KOPT-K1 (cell line): ENCODE measurements around the gene SARM1.
"Not testable (repeated sequence)": the region's sequence is repeated elsewhere in the genome, so short reads cannot be mapped to it uniquely, and the experiment has no call there.

Experiments
- H3K27ac ChIP-seq: fragments of 200-600 bp; sonication (generic); 2 replicates; pipeline ENCODE4 v1.5.1; 2016; ENCODE audit warnings: antibody characterized with exemption, mild to moderate bottlenecking, low read depth, low read length; ENCODE audit not compliant: poor library complexity, severe bottlenecking
- H3K36me3 ChIP-seq: fragments of 200-600 bp; sonication (generic); 2 replicates; pipeline ENCODE4 v1.5.1; 2017; ENCODE audit warnings: antibody characterized with exemption, mild to moderate bottlenecking, low read length, moderate library complexity; ENCODE audit not compliant: insufficient read depth
- H3K9me3 ChIP-seq: fragments of 200-600 bp; sonication (generic); 2 replicates; pipeline ENCODE4 v1.5.1; 2017; ENCODE audit warnings: antibody characterized with exemption, low read length, mild to moderate bottlenecking; ENCODE audit not compliant: insufficient read depth, poor library complexity, severe bottlenecking

SARM1 gene

DNA sequence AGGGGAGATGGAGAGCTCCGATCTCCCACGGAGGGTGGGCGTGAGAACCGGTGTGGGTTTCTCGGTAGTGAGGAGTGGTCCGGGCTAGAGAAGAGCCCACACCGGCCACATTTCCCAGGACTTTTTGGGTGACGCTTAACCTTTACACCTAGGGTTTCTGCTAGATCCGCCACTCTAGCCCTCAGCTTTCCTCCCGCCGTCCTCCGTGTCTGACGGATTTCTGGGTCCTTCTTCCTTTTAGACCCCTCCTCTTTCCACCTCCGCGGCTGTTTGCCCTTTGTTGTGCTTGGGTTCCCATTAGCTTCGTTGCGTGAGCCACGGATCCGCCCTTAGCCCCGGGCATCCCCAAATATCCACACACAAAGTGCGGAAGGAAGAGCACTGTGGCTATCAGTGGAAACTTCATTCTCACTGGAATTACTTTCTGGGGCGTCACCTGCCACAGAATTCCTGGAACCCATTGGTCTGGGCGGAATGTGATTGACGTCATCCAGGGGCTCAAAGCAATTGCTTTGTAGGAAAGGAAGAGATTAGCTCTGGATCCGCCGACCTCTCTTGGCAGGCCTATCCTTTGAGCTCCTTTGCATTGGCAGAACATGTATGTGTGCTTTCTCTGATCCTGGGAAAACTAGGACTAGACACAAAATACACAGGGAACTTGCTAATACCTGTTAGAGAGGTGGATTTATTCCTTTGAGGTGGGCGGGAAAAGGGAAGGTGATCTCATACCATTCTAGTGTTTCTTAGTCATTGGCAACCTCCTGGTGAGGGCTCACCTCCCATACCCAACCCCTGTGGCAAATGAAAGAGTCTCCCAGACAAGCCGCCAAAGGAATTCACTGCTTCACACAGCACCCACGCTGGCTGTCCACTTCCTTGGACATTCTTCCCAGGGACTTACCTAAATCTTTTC, 35.3 kb upstream of the SARM1 start:
- no peaks in the 10 kb centered on the region for H3K9me3 ChIP-seq
- H3K36me3 ChIP-seq: peaks cover 10% of the 10 kb centered on the region
- H3K27ac ChIP-seq: peak overlapping the region; percentile 57

GRCh38 chr17:28338056-28338768, 33.3 kb upstream of the SARM1 start:
- peaks cover 22% of the 10 kb centered on the region for H3K36me3 ChIP-seq
- H3K27ac ChIP-seq: no peak overlapping the region
- H3K9me3 ChIP-seq: no peaks in the 10 kb centered on the region

GRCh38 chr17:28338769-28339212, 32.7 kb upstream of the SARM1 start:
- H3K36me3 ChIP-seq: peaks cover 22% of the 10 kb centered on the region
- not testable (repeated sequence) for H3K9me3 ChIP-seq, H3K27ac ChIP-seq

- Histone ChIP-seq H3K27ac (no peak overlapping the region), H3K9me3 (no peaks in the 10 kb centered on the region), H3K36me3 (peaks cover 27% of the 10 kb centered on the region)
Measured at GRCh38 chr17:28339431-28339830, 32.1 kb upstream of the SARM1 start.

GRCh38 chr17:28340374-28340773, 31.1 kb upstream of the SARM1 start:
- H3K27ac ChIP-seq: no peak overlapping the region
- no peaks in the 10 kb centered on the region for H3K9me3 ChIP-seq
- peaks cover 36% of the 10 kb centered on the region for H3K36me3 ChIP-seq

DNA sequence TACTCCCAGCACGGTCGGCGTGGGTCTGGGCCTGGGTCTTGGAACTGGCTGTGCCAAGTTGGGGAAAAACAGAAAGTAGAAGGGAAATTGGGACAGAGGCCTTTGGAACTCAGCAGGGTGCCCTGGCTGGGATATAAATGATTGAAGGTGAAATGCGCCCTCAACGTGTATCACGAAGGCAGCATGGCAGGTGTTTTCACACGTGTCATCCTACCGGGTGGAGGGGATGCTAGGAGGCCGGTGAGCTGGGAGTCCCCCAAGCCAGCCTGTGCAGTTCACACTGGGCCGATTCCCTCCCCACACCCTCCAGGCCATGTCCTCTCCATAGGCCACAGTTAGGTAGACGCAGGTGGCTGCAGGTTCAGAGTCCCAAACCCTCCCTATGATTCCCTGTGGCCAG, 30.0 kb upstream of the SARM1 start:
- H3K9me3 ChIP-seq: no peaks in the 10 kb centered on the region
- no peak overlapping the region for H3K27ac ChIP-seq
- H3K36me3 ChIP-seq: peaks cover 48% of the 10 kb centered on the region

DNA sequence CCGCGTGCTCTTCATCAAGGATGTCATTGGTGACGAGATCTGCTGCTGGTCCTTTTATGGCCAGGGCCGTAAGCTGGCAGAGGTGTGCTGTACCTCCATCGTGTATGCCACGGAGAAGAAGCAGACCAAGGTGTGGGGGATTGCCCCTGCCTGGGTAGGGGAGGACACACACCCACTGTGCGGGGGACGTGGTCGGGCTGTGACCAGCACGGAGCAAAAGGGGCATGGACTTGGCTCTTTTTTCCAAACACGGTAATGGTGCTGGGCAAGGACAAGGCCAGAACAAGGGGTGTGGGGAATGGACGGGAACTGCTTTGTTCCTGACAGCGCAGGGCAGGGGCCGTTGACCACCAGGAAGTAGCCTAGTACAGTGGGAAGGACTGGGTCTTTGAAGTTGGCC, 29.2 kb upstream of the SARM1 start:
- H3K36me3 ChIP-seq: peaks cover 56% of the 10 kb centered on the region
- H3K27ac ChIP-seq: no peak overlapping the region
- no peaks in the 10 kb centered on the region for H3K9me3 ChIP-seq

DNA sequence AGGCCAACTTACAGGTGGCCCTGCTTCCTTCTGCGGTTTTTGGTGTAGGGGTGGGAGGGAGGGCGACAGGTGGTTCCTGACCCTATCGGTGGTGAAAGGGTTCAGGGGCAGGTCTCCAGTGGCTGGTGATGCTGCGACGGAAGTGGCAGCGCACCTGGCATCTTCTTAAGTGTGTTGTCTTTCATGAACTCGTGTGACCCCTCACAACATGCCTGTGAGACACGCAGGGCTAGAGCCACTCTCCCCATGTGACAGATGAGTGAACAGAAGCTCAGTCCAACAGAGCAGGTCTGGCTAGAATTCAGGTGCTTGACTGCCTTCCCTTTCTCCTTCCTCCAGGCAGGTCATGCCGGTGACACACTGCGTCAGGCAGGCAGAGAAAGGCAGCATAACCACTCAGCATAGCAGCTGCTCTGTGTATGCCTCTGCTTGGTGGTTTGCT, 28.0 kb upstream of the SARM1 start:
- Histone ChIP-seq H3K9me3 (no peaks in the 10 kb centered on the region), H3K36me3 (peaks cover 68% of the 10 kb centered on the region), H3K27ac (peak overlapping the region; percentile 51)

DNA sequence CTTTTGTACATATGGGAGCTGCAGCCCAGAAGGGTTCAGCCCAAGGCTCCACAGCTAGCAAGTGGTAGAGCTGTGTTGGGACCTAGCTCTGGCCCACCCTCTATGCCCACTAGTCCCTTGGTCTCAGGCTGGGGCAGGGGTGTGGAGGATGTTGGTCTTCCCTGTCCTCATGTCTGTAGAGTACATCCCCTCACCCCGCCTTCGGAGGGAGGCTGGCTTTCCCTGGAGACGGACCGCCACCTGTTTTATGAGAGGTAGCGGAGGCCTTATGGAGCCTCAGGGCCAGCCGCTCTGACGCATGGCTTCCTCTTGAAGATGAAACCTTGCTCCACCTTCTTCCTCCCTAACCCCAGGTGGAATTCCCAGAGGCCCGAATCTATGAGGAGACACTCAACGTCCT, 27.5 kb upstream of the SARM1 start:
- Histone ChIP-seq H3K9me3 (no peaks in the 10 kb centered on the region), H3K27ac (peak overlapping the region; percentile 51)

GRCh38 chr17:28344435-28344901, 27.0 kb upstream of the SARM1 start:
- Histone ChIP-seq H3K9me3 (no peaks in the 10 kb centered on the region), H3K36me3 (peaks cover 77% of the 10 kb centered on the region), H3K27ac (peak overlapping the region; percentile 51)

More for the DNA sequence above, 27.5 kb upstream of the SARM1 start:
- H3K36me3 ChIP-seq: peaks cover 73% of the 10 kb centered on the region

- Histone ChIP-seq H3K36me3 (peaks cover 89% of the 10 kb centered on the region), H3K27ac (no peak overlapping the region), H3K9me3 (no peaks in the 10 kb centered on the region)
Measured at GRCh38 chr17:28345419-28346198, 25.9 kb upstream of the SARM1 start.

GRCh38 chr17:28346199-28346580, 25.3 kb upstream of the SARM1 start:
- no peaks in the 10 kb centered on the region for H3K9me3 ChIP-seq
- no peak overlapping the region for H3K27ac ChIP-seq
- H3K36me3 ChIP-seq: peaks cover 90% of the 10 kb centered on the region

DNA sequence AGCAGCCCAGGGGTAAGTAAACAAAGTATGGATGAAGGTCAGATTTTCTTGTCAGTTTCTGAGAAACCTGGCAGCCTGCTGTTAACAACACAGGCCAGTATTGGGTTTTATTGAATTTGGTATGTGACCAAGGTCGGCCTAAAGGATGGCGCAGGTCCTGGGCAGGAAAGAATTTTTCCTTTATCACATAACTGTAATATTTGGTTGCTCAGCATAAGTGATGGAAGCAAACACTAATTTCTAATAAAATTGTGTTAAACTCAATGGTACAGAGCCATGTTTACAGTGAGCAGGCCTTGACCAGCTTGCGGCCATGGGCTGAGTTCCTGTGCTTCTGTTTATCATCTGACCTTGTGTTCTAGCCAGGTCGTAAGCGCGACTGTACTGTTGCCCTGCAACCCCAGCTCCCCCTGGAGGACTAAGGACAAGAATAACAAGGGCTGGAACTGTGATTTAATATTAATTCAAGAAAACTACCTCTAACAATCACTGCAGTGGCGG, 24.7 kb upstream of the SARM1 start:
- Histone ChIP-seq H3K27ac (no peak overlapping the region), H3K36me3 (peaks cover 90% of the 10 kb centered on the region)

DNA sequence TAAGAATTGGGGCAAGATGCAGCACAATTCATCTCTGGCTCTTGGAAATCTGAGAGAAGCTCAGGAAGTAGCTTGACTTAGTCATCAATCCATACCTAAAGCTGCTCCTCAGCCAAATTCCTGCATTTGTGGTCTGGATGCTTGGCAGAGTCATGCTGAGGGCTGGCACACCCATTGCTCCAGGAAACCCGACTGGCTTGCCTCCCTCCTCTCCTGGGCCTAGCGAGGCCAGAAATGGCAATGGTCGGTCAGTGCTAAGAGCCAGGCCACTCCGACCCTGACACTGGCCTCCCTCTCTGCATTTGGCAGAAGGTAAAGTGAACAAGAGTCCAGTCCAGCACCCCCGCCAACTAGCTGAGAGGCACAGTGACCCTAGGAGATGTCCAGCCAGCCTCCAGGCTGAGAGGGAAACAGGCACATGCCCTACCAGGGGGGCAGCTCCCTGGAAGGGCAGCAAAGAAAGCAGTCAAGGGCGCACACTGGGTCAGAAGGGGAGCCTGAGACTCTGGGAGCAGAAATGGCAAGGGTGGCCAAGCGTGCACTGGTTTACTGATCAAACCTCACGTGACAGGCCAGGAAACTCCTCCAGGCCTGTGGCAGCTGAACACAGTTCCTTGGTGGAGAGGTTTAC, 24.1 kb upstream of the SARM1 start:
- Histone ChIP-seq H3K9me3 (no peaks in the 10 kb centered on the region), H3K36me3 (peaks cover 90% of the 10 kb centered on the region), H3K27ac (no peak overlapping the region)

More for the DNA sequence above, 24.7 kb upstream of the SARM1 start:
- H3K9me3 ChIP-seq: no peaks in the 10 kb centered on the region
